ENCODE results near the gene THBD.

Gene THBD

GRCh38 chr20:23094927-23095326, 45.5 kb upstream of the THBD start:
- H3K4me3 ChIP-seq (ENCODE audit: low read depth, low read length): no peak overlapping the region
- no peak for TF ChIP-seq POLR2A (IDR thresholded peaks at IDR 0.05; ENCODE audit: extremely low read depth, insufficient read length)
- TF ChIP-seq CTCF (IDR thresholded peaks at IDR 0.05; ENCODE audit: low read depth, low read length): no peak
- no peak for TF ChIP-seq MAX (IDR thresholded peaks at IDR 0.05; ENCODE audit: low read depth, low read length)
- TF ChIP-seq MYC (IDR thresholded peaks at IDR 0.05; ENCODE audit: low read depth, low read length): no peak
- DNase-seq (ENCODE audit: low read depth): no peak

GRCh38 chr20:23094213-23094896, 44.9 kb upstream of the THBD start:
- TF ChIP-seq MAX (IDR thresholded peaks at IDR 0.05; ENCODE audit: low read depth, low read length) (no peak), POLR2A (IDR thresholded peaks at IDR 0.05; ENCODE audit: extremely low read depth, insufficient read length) (no peak), MYC (IDR thresholded peaks at IDR 0.05; ENCODE audit: low read depth, low read length) (no peak), CTCF (IDR thresholded peaks at IDR 0.05; ENCODE audit: low read depth, low read length) (no peak)
- H3K4me3 ChIP-seq (ENCODE audit: low read depth, low read length): no peak overlapping the region
- DNase-seq (ENCODE audit: low read depth): no peak

GRCh38 chr20:23093613-23094012, 44.1 kb upstream of the THBD start:
- TF ChIP-seq POLR2A (IDR thresholded peaks at IDR 0.05; ENCODE audit: extremely low read depth, insufficient read length) (no peak), MYC (IDR thresholded peaks at IDR 0.05; ENCODE audit: low read depth, low read length) (no peak), CTCF (IDR thresholded peaks at IDR 0.05; ENCODE audit: low read depth, low read length) (no peak), MAX (IDR thresholded peaks at IDR 0.05; ENCODE audit: low read depth, low read length) (no peak)
- no peak overlapping the region for H3K4me3 ChIP-seq (ENCODE audit: low read depth, low read length)
- DNase-seq (ENCODE audit: low read depth): no peak

- no peak overlapping the region for H3K4me3 ChIP-seq (ENCODE audit: low read depth, low read length)
- no peak for DNase-seq (ENCODE audit: low read depth)
- TF ChIP-seq MYC (IDR thresholded peaks at IDR 0.05; ENCODE audit: low read depth, low read length) (no peak), CTCF (IDR thresholded peaks at IDR 0.05; ENCODE audit: low read depth, low read length) (no peak), POLR2A (IDR thresholded peaks at IDR 0.05; ENCODE audit: extremely low read depth, insufficient read length) (no peak), MAX (IDR thresholded peaks at IDR 0.05; ENCODE audit: low read depth, low read length) (no peak)
Observed at GRCh38 chr20:23092861-23093495, 43.5 kb upstream of the THBD start.

GRCh38 chr20:23092384-23092756, 42.9 kb upstream of the THBD start:
- TF ChIP-seq POLR2A (IDR thresholded peaks at IDR 0.05; ENCODE audit: extremely low read depth, insufficient read length) (no peak), MAX (IDR thresholded peaks at IDR 0.05; ENCODE audit: low read depth, low read length) (no peak), CTCF (IDR thresholded peaks at IDR 0.05; ENCODE audit: low read depth, low read length) (no peak), MYC (IDR thresholded peaks at IDR 0.05; ENCODE audit: low read depth, low read length) (no peak)
- DNase-seq (ENCODE audit: low read depth): no peak
- H3K4me3 ChIP-seq (ENCODE audit: low read depth, low read length): no peak overlapping the region

All from NB4 (cell line).